Coronary artery (tissue), 2 donors: ENCODE measurements around the gene NMU.

ENCODE experiments used
- DNase-seq: peaks from one replicate; pipeline ENCODE4 v3.0.0-alpha.2; 2017; ENCODE audit warnings: low spot score
- H3K27ac ChIP-seq, 2 donors: fragments of 200-600 bp; sonication (generic); one replicate each; pipeline ENCODE4 v1.5.1; 2016 to 2019
- H3K4me3 ChIP-seq: fragments of 200-600 bp; sonication (generic); 2 replicates; pipeline ENCODE4 v1.5.1; 2016; ENCODE audit warnings: mild to moderate bottlenecking, moderate library complexity
- CTCF ChIP-seq: fragments of 200-600 bp; sonication (generic); IDR thresholded peaks from one replicate; pipeline ENCODE4 v1.5.1; 2019; ENCODE audit warnings: antibody characterized with exemption

The NMU gene

GRCh38 chr4:55611358-55612059 lies 24.6 kb downstream of the NMU start:
- Histone ChIP-seq H3K27ac (no peak overlapping the region), H3K4me3 (no peak overlapping the region)
- TF ChIP-seq CTCF = no peak
- DNase-seq = no peak

- TF ChIP-seq CTCF = no peak
- Histone ChIP-seq H3K4me3 (no peak overlapping the region), H3K27ac (no peak overlapping the region)
- no peak for DNase-seq
These were observed 25.7 kb downstream of the NMU start for GRCh38 chr4:55610381-55610780.

- no peak for TF ChIP-seq CTCF
- no peak overlapping the region for H3K27ac ChIP-seq
- no peak for DNase-seq
- no peak overlapping the region for H3K4me3 ChIP-seq
These were observed 26.7 kb downstream of the NMU start for GRCh38 chr4:55609393-55609866.

GRCh38 chr4:55608591-55608990 lies 27.5 kb downstream of the NMU start:
- TF ChIP-seq CTCF = no peak

GRCh38 chr4:55604996-55605395 lies 31.1 kb downstream of the NMU start:
- DNase-seq = no peak
- no peak overlapping the region for H3K27ac ChIP-seq
- H3K4me3 ChIP-seq = no peak overlapping the region
- TF ChIP-seq CTCF = no peak

More at GRCh38 chr4:55608591-55608990, 27.5 kb downstream of the NMU start:
- Histone ChIP-seq H3K27ac (no peak overlapping the region), H3K4me3 (no peak overlapping the region)
- no peak for DNase-seq

- no peak for DNase-seq
- Histone ChIP-seq H3K27ac (no peak overlapping the region), H3K4me3 (no peak overlapping the region)
- TF ChIP-seq CTCF = no peak
These were observed 35.5 kb downstream of the NMU start for GRCh38 chr4:55600640-55601039.

- Histone ChIP-seq H3K4me3 (no peak overlapping the region), H3K27ac (no peak overlapping the region)
- DNase-seq = no peak
- no peak for TF ChIP-seq CTCF
These were observed 37.5 kb downstream of the NMU start for GRCh38 chr4:55598641-55599040.
